Natural killer cell (primary cell): ENCODE data around the gene OR8G1. TPM values are rescaled to one million over a fixed set of nuclear protein-coding genes. Genes with fewer than 3 reads are reported as not detected.

Source experiments
- ATAC-seq, 3 donors: fragments of 150-1000 bp in 2 of 3; fragments of 200-7000 bp in 1 of 3; cut with Tn5 transposase; 1 replicate in 1 of 3; 2 replicates in 2 of 3; pipeline ENCODE4 v1.10.0; 2021; ENCODE audit warnings: mild to moderate bottlenecking in 2 of 3, moderate library complexity in 2 of 3
- DNase-seq, 2 donors: peaks; one replicate each; pipeline versions ENCODE4 v3.0.0 to v3.0.0-alpha.2; 2013 to 2021; ENCODE audit warnings: mixed read lengths in 1 of 2
- H3K27ac ChIP-seq: one replicate; pipeline ENCODE4 v1.5.1; 2013; ENCODE audit warnings: mild to moderate bottlenecking, low read length
- H3K27me3 ChIP-seq: one replicate; pipeline ENCODE4 v1.6.1; 2013; ENCODE audit warnings: low read length; ENCODE audit not compliant: control insufficient read depth, insufficient read depth
- H3K36me3 ChIP-seq: one replicate; pipeline ENCODE4 v1.6.1; 2013; ENCODE audit warnings: low read length; ENCODE audit not compliant: control insufficient read depth, insufficient read depth
- H3K4me1 ChIP-seq: one replicate; pipeline ENCODE4 v1.6.1; 2013; ENCODE audit warnings: low read length; ENCODE audit not compliant: control insufficient read depth, insufficient read depth
- H3K4me3 ChIP-seq: one replicate; pipeline ENCODE4 v1.5.1; 2013; ENCODE audit warnings: low read length
- H3K9me3 ChIP-seq: one replicate; pipeline ENCODE4 v1.6.1; 2013; ENCODE audit warnings: low read length; ENCODE audit not compliant: control insufficient read depth, insufficient read depth
- H3K27ac Mint-ChIP-seq, 2 donors: one replicate each; pipeline ENCODE4 v1.8.0; 2022; ENCODE audit warnings: mild to moderate bottlenecking in 2 of 2, mixed read lengths in 2 of 2, moderate library complexity in 1 of 2
- H3K27me3 Mint-ChIP-seq, 2 donors: one replicate each; pipeline ENCODE4 v1.8.0; 2022; ENCODE audit warnings: low read depth in 2 of 2, mixed read lengths in 2 of 2
- H3K36me3 Mint-ChIP-seq: one replicate; pipeline ENCODE4 v1.8.0; 2022; ENCODE audit warnings: mixed read lengths
- H3K4me1 Mint-ChIP-seq, 2 donors: one replicate each; pipeline ENCODE4 v1.8.0; 2022; ENCODE audit warnings: mixed read lengths in 2 of 2
- H3K4me3 Mint-ChIP-seq: one replicate; pipeline ENCODE4 v1.8.0; 2022; ENCODE audit warnings: mild to moderate bottlenecking, moderate library complexity, mixed read lengths
- H3K9me3 Mint-ChIP-seq, 2 donors: one replicate each; pipeline ENCODE4 v1.8.0; 2022; ENCODE audit warnings: mixed read lengths in 2 of 2
- WGBS: methylation state at CpG from one replicate; pipeline ENCODE4 v1.1.7; 2013; ENCODE audit warnings: missing lambda C conversion rate; ENCODE audit not compliant: insufficient coverage; 5-methylcytosine and 5-hydroxymethylcytosine counted together
- intact Hi-C: fragments of 100-400 bp; cut with micrococcal nuclease; formaldehyde crosslinking; loops from one replicate; pipeline ENCODE4 v1.14.2; 2022
- total RNA-seq, 4 donors: library from RNA; stranded (reverse); fragments of 120-200 nt in 1 of 4; gene quantifications; one replicate each; pipeline versions ENCODE4 v1.2.3 to v1.2.4, GENCODE V29; 2013 to 2022
- TF ChIP-seq, protein P1 (sequence below): fragments of 200-600 bp; IDR thresholded peaks from one replicate; pipeline ENCODE4 v1.8.0; 2022; ENCODE audit warnings: antibody characterized with exemption

OR8G1 gene
- total RNA-seq, 3 donors from 2014 or later (not counting 1 experiment from before 2014, with no cell fraction given): not detected

DNA sequence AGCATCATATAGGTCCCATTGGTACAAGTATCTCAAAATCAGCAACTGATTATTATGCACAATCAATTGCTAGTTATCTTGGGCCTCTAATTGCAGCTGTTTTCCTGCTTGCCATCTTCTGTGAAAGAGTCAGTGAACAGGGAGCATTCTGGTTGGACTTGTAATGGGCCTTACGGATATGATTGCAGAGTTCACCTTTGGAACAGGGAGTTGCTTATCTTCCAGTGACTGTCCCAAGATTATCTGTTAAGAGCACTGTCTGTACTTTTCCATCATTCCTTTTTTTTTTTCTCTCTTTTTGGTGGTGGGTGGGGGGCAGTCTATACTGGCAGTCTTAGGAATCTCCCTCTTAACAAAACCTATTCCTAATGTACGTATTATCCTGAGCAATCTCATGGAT lies 33.1 kb downstream of the OR8G1 start:
- intact Hi-C loops: no loop called here
- Histone ChIP-seq H3K4me3 (no peak overlapping the region), H3K4me1 (peaks cover 10% of the 10 kb centered on the region), H3K9me3 (no peaks in the 10 kb centered on the region), H3K27me3 (no peaks in the 10 kb centered on the region), H3K36me3 (no peaks in the 10 kb centered on the region), H3K27ac (no peak overlapping the region)
- no peaks in the 10 kb centered on the region for H3K27me3 Mint-ChIP-seq
- no peak overlapping the region for H3K4me3 Mint-ChIP-seq
- peaks cover 12 to 18% of the 10 kb centered on the region in 2 donors for H3K4me1 Mint-ChIP-seq
- no peak for ATAC-seq
- TF ChIP-seq, protein P1, sequence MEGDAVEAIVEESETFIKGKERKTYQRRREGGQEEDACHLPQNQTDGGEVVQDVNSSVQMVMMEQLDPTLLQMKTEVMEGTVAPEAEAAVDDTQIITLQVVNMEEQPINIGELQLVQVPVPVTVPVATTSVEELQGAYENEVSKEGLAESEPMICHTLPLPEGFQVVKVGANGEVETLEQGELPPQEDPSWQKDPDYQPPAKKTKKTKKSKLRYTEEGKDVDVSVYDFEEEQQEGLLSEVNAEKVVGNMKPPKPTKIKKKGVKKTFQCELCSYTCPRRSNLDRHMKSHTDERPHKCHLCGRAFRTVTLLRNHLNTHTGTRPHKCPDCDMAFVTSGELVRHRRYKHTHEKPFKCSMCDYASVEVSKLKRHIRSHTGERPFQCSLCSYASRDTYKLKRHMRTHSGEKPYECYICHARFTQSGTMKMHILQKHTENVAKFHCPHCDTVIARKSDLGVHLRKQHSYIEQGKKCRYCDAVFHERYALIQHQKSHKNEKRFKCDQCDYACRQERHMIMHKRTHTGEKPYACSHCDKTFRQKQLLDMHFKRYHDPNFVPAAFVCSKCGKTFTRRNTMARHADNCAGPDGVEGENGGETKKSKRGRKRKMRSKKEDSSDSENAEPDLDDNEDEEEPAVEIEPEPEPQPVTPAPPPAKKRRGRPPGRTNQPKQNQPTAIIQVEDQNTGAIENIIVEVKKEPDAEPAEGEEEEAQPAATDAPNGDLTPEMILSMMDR: no peak
- DNase-seq: no peak
- H3K9me3 Mint-ChIP-seq: no peaks in the 10 kb centered on the region
- WGBS: 100% methylated on average over 2 of the region's 2 CpGs
- H3K36me3 Mint-ChIP-seq: no peaks in the 10 kb centered on the region
- no peak overlapping the region for H3K27ac Mint-ChIP-seq

DNA sequence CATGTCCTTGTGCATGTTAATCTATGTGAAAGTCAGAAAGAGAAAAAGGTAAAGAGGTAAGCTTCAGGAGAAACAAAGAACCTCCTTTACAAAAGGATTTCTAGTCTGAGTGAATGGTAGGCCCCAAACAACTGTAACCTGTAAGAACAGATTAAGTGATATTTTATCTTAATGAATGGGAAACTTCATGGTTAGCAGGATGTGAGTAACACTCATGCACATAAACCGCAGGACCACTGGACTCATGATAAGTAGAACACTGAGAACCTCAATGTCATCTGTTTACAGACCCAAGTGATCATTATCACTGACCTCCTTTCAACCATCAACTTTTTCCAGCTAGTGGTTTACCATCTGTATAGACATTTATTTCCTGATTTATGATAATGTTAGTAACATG lies 35.2 kb downstream of the OR8G1 start:
- no peak overlapping the region for H3K4me3 Mint-ChIP-seq
- 8% methylated on average over 1 of the region's 1 CpG for WGBS
- H3K4me1 Mint-ChIP-seq: peaks cover 12 to 18% of the 10 kb centered on the region in 2 donors
- Histone ChIP-seq H3K36me3 (no peaks in the 10 kb centered on the region), H3K27ac (no peak overlapping the region), H3K9me3 (no peaks in the 10 kb centered on the region), H3K4me3 (no peak overlapping the region), H3K27me3 (no peaks in the 10 kb centered on the region), H3K4me1 (peaks cover 10% of the 10 kb centered on the region)
- TF ChIP-seq, protein P1: no peak
- intact Hi-C loops: no loop called here
- no peaks in the 10 kb centered on the region for H3K27me3 Mint-ChIP-seq
- H3K36me3 Mint-ChIP-seq: no peaks in the 10 kb centered on the region
- H3K9me3 Mint-ChIP-seq: no peaks in the 10 kb centered on the region
- H3K27ac Mint-ChIP-seq: no peak overlapping the region
- ATAC-seq: peak; percentile 24 to 81 (median 55)
- DNase-seq: no peak

DNA sequence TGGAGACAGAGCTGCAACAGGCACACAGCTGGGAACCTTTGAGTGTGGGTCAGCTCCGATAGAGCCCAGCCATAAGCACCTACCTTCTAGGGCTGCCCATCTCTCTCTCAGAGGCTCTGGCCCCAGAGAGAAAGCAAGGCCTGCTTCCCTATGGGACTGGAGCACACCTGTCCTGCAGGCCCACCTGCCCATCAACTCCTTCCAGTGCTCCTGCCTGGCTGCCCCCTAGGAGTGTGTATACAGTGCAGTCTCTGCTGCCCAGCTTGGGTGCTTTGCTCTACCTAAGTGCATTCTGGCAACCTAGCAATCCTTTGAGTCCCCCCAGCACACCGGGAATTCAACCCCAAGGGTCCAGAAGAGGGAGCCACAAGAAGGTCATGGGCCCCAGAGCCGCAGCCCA lies 36.3 kb downstream of the OR8G1 start:
- no peak overlapping the region for H3K27ac ChIP-seq
- Mint-ChIP-seq H3K4me3 (no peak overlapping the region), H3K27me3 (no peaks in the 10 kb centered on the region), H3K36me3 (no peaks in the 10 kb centered on the region), H3K9me3 (no peaks in the 10 kb centered on the region), H3K27ac (no peak overlapping the region), H3K4me1 (peaks cover 12 to 18% of the 10 kb centered on the region in 2 donors)
- no peak for ATAC-seq
- no peak for DNase-seq
- H3K4me1 ChIP-seq: peaks cover 10% of the 10 kb centered on the region
- no peaks in the 10 kb centered on the region for H3K9me3 ChIP-seq
- intact Hi-C loops: no loop called here
- 90% methylated on average over 3 of the region's 3 CpGs for WGBS
- no peaks in the 10 kb centered on the region for H3K36me3 ChIP-seq
- no peak overlapping the region for H3K4me3 ChIP-seq
- no peaks in the 10 kb centered on the region for H3K27me3 ChIP-seq
- TF ChIP-seq, protein P1: no peak

DNA sequence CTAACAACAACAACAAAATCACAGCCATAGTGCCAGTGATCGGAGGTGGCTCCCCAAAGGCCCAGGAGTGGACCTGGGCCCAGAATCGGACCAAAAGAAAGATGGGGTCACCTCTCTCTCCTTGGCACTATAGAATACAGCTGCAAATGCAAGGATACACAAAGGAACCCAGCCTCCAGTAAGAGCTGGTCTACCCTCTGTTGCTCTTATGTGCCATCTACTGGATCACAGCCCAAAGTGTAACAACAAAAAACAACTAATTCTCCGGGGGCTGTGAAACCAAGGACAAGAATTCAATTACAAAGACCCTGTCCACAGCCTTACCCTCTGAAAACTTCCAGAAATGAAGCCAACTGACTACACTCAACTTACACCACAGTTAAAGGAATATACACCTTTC lies 36.9 kb downstream of the OR8G1 start:
- H3K27me3 Mint-ChIP-seq: no peaks in the 10 kb centered on the region
- Histone ChIP-seq H3K27me3 (no peaks in the 10 kb centered on the region), H3K9me3 (no peaks in the 10 kb centered on the region), H3K4me3 (no peak overlapping the region), H3K27ac (no peak overlapping the region), H3K4me1 (peaks cover 10% of the 10 kb centered on the region), H3K36me3 (no peaks in the 10 kb centered on the region)
- TF ChIP-seq, protein P1: no peak
- peaks cover 12 to 18% of the 10 kb centered on the region in 2 donors for H3K4me1 Mint-ChIP-seq
- DNase-seq: no peak
- H3K9me3 Mint-ChIP-seq: no peaks in the 10 kb centered on the region
- no peak for ATAC-seq
- WGBS: 55% methylated on average over 3 of the region's 3 CpGs
- H3K4me3 Mint-ChIP-seq: no peak overlapping the region
- H3K36me3 Mint-ChIP-seq: no peaks in the 10 kb centered on the region
- intact Hi-C loops: no loop called here
- H3K27ac Mint-ChIP-seq: no peak overlapping the region
